GM19025 (cell line): ENCODE measurements around the gene CBFA2T3.

ENCODE experiments used
- ATAC-seq: cut with Tn5 transposase; IDR thresholded peaks from one replicate; pipeline ENCODE4 v1.9.1; 2021; ENCODE audit warnings: mild to moderate bottlenecking, low read depth, moderate library complexity; ENCODE audit not compliant: unreplicated experiment

CBFA2T3 gene

GRCh38 chr16:88882358-88883030 is 94.5 kb downstream of the CBFA2T3 start:
- no peak for ATAC-seq

- ATAC-seq, result no peak
These were observed 95.2 kb downstream of the CBFA2T3 start for GRCh38 chr16:88881675-88882357.

- no peak for ATAC-seq
These were observed 95.9 kb downstream of the CBFA2T3 start for GRCh38 chr16:88881007-88881615.

GRCh38 chr16:88880226-88881006 is 96.6 kb downstream of the CBFA2T3 start:
- ATAC-seq, result no peak

- ATAC-seq, result no peak
These were observed 97.3 kb downstream of the CBFA2T3 start for GRCh38 chr16:88879788-88880055.

- ATAC-seq, result no peak
These were observed 97.8 kb downstream of the CBFA2T3 start for GRCh38 chr16:88878967-88879787.

- no peak for ATAC-seq
These were observed 98.7 kb downstream of the CBFA2T3 start for GRCh38 chr16:88878356-88878755.

- no peak for ATAC-seq
These were observed 99.3 kb downstream of the CBFA2T3 start for GRCh38 chr16:88877564-88878289.

- ATAC-seq, result no peak
These were observed 100.0 kb downstream of the CBFA2T3 start for GRCh38 chr16:88876942-88877526.

GRCh38 chr16:88875703-88876234 is 101.2 kb downstream of the CBFA2T3 start:
- ATAC-seq, result no peak

- ATAC-seq, result no peak
These were observed 101.9 kb downstream of the CBFA2T3 start for GRCh38 chr16:88874938-88875599.

GRCh38 chr16:88872650-88873331 is 104.2 kb downstream of the CBFA2T3 start:
- no peak for ATAC-seq

GRCh38 chr16:88871730-88872416 is 105.1 kb downstream of the CBFA2T3 start:
- ATAC-seq, result no peak

- no peak for ATAC-seq
These were observed 105.7 kb downstream of the CBFA2T3 start for GRCh38 chr16:88871349-88871702.

GRCh38 chr16:88870608-88871348 is 106.2 kb downstream of the CBFA2T3 start:
- ATAC-seq, result no peak

GRCh38 chr16:88869673-88869980 is 107.4 kb downstream of the CBFA2T3 start:
- no peak for ATAC-seq
